H1 (cell line): Measurements from ENCODE around the gene ETV7. TPM values are rescaled to one million over a fixed set of nuclear protein-coding genes. Genes with fewer than 3 reads are reported as not detected.

Experiments used
- CHD2 ChIP-seq: IDR thresholded peaks from 2 replicates; pipeline ENCODE4 v1.6.1; 2012; ENCODE audit warnings: low read length, improper control_type of control experiment
- EP300 ChIP-seq, 2 experiments: IDR thresholded peaks; 1 replicate in 1 of 2; 2 replicates in 1 of 2; pipeline ENCODE4 v1.6.1; 2011 to 2012; ENCODE audit warnings: low read depth in 2 of 2, low read length in 2 of 2, mild to moderate bottlenecking in 2 of 2, borderline replicate concordance in 1 of 2, inconsistent platforms in 1 of 2, moderate library complexity in 1 of 2
- HDAC2 ChIP-seq, 2 experiments: fragments of 300-600 bp in 1 of 2; sonication (generic) in 1 of 2; IDR thresholded peaks; 2 replicates each; pipeline ENCODE4 v1.6.1; 2011 to 2012; ENCODE audit warnings: low read depth in 2 of 2, low read length in 2 of 2, mild to moderate bottlenecking in 2 of 2, moderate library complexity in 2 of 2, borderline replicate concordance in 1 of 2, inconsistent platforms in 1 of 2
- JUN ChIP-seq: IDR thresholded peaks from 2 replicates; pipeline ENCODE4 v1.6.1; 2011; ENCODE audit warnings: low read depth, mild to moderate bottlenecking, improper control_type of control experiment, low read length
- SIN3A ChIP-seq, 2 experiments: IDR thresholded peaks in 1 of 2; conservative IDR thresholded peaks in 1 of 2; 2 replicates each; pipeline ENCODE4 v1.6.1; 2011 to 2012; ENCODE audit warnings: low read length in 2 of 2, improper control_type of control experiment in 1 of 2, low read depth in 1 of 2, mild to moderate bottlenecking in 1 of 2
- polyA plus RNA-seq, 7 experiments: library from polyadenylated mRNA; depleted of rRNA in 3 of 7; stranded (reverse) in 5 of 7; unstranded in 2 of 7; fragments of >200 nt in 5 of 7; fragments of 200-250 nt in 2 of 7; gene quantifications; 1 replicate in 5 of 7; 2 replicates in 1 of 7; 4 replicates in 1 of 7; pipeline versions ENCODE4 v1.2.1 to v1.2.3, GENCODE V29; 2011 to 2013; ENCODE audit warnings: missing spikeins in 2 of 7, mixed read lengths in 2 of 7
- total RNA-seq: library from RNA; stranded (reverse); fragmentation: NEBNext Ultra II Directional; extraction: Animal tissue kit (Norgen Biotek cat#: 25700); gene quantifications from 2 replicates; pipeline ENCODE4 v1.2.1, GENCODE V29; 2021
- TF ChIP-seq, protein P1 (sequence below): fragments of 300-600 bp; sonication (generic); IDR thresholded peaks from 2 replicates; pipeline ENCODE4 v1.7.1; 2012; ENCODE audit warnings: low read length, moderate library complexity, mild to moderate bottlenecking, inconsistent platforms; ENCODE audit not compliant: insufficient replicate concordance
- TF ChIP-seq, protein P2 (sequence below): IDR thresholded peaks from 2 replicates; pipeline ENCODE4 v1.6.1; 2011; ENCODE audit warnings: low read length, improper control_type of control experiment
- TF ChIP-seq, protein P3 (sequence below): IDR thresholded peaks from 2 replicates; pipeline ENCODE4 v1.6.1; 2012; ENCODE audit warnings: low read length, inconsistent platforms

Gene ETV7
- total and polyA plus RNA-seq, 2 of the 8 experiments (the other 6 are each of a cell fraction or from before 2014, with no cell fraction given) = 0.54 to 2.4 TPM

DNA sequence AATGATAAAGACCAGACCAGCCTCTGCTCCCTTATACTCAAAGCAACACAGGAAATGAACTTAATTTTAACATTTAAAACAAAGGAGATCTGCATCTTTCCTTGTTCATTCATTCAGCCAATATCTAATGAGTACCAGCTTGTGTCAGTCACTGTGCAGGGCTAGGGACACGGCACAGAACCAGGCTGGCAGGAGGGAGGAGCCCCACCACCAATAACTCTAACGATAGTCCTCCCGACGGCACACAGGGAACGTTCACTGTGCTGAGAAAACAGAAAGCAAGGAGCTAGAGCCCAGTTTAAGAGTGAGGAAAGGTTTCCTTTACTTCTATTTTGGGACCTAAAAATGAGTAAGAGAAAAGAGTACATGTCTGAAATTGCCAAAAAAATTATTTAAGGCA, 9.9 kb downstream of the ETV7 start (continued):
- TF ChIP-seq, protein P1, sequence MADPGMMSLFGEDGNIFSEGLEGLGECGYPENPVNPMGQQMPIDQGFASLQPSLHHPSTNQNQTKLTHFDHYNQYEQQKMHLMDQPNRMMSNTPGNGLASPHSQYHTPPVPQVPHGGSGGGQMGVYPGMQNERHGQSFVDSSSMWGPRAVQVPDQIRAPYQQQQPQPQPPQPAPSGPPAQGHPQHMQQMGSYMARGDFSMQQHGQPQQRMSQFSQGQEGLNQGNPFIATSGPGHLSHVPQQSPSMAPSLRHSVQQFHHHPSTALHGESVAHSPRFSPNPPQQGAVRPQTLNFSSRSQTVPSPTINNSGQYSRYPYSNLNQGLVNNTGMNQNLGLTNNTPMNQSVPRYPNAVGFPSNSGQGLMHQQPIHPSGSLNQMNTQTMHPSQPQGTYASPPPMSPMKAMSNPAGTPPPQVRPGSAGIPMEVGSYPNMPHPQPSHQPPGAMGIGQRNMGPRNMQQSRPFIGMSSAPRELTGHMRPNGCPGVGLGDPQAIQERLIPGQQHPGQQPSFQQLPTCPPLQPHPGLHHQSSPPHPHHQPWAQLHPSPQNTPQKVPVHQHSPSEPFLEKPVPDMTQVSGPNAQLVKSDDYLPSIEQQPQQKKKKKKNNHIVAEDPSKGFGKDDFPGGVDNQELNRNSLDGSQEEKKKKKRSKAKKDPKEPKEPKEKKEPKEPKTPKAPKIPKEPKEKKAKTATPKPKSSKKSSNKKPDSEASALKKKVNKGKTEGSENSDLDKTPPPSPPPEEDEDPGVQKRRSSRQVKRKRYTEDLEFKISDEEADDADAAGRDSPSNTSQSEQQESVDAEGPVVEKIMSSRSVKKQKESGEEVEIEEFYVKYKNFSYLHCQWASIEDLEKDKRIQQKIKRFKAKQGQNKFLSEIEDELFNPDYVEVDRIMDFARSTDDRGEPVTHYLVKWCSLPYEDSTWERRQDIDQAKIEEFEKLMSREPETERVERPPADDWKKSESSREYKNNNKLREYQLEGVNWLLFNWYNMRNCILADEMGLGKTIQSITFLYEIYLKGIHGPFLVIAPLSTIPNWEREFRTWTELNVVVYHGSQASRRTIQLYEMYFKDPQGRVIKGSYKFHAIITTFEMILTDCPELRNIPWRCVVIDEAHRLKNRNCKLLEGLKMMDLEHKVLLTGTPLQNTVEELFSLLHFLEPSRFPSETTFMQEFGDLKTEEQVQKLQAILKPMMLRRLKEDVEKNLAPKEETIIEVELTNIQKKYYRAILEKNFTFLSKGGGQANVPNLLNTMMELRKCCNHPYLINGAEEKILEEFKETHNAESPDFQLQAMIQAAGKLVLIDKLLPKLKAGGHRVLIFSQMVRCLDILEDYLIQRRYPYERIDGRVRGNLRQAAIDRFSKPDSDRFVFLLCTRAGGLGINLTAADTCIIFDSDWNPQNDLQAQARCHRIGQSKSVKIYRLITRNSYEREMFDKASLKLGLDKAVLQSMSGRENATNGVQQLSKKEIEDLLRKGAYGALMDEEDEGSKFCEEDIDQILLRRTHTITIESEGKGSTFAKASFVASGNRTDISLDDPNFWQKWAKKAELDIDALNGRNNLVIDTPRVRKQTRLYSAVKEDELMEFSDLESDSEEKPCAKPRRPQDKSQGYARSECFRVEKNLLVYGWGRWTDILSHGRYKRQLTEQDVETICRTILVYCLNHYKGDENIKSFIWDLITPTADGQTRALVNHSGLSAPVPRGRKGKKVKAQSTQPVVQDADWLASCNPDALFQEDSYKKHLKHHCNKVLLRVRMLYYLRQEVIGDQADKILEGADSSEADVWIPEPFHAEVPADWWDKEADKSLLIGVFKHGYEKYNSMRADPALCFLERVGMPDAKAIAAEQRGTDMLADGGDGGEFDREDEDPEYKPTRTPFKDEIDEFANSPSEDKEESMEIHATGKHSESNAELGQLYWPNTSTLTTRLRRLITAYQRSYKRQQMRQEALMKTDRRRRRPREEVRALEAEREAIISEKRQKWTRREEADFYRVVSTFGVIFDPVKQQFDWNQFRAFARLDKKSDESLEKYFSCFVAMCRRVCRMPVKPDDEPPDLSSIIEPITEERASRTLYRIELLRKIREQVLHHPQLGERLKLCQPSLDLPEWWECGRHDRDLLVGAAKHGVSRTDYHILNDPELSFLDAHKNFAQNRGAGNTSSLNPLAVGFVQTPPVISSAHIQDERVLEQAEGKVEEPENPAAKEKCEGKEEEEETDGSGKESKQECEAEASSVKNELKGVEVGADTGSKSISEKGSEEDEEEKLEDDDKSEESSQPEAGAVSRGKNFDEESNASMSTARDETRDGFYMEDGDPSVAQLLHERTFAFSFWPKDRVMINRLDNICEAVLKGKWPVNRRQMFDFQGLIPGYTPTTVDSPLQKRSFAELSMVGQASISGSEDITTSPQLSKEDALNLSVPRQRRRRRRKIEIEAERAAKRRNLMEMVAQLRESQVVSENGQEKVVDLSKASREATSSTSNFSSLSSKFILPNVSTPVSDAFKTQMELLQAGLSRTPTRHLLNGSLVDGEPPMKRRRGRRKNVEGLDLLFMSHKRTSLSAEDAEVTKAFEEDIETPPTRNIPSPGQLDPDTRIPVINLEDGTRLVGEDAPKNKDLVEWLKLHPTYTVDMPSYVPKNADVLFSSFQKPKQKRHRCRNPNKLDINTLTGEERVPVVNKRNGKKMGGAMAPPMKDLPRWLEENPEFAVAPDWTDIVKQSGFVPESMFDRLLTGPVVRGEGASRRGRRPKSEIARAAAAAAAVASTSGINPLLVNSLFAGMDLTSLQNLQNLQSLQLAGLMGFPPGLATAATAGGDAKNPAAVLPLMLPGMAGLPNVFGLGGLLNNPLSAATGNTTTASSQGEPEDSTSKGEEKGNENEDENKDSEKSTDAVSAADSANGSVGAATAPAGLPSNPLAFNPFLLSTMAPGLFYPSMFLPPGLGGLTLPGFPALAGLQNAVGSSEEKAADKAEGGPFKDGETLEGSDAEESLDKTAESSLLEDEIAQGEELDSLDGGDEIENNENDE = no peak
- no peak for TF ChIP-seq HDAC2 (IDR thresholded peaks at IDR 0.05; ENCODE audit: borderline replicate concordance in 1 of 2, low read depth in 2 of 2, low read length in 2 of 2)
- TF ChIP-seq, protein P2, sequence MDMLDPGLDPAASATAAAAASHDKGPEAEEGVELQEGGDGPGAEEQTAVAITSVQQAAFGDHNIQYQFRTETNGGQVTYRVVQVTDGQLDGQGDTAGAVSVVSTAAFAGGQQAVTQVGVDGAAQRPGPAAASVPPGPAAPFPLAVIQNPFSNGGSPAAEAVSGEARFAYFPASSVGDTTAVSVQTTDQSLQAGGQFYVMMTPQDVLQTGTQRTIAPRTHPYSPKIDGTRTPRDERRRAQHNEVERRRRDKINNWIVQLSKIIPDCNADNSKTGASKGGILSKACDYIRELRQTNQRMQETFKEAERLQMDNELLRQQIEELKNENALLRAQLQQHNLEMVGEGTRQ = no peak
- TF ChIP-seq EP300 (IDR thresholded peaks at IDR 0.05; ENCODE audit: borderline replicate concordance in 1 of 2, low read depth in 2 of 2, low read length in 2 of 2) = no peak
- no peak for TF ChIP-seq JUN
- TF ChIP-seq, protein P3, sequence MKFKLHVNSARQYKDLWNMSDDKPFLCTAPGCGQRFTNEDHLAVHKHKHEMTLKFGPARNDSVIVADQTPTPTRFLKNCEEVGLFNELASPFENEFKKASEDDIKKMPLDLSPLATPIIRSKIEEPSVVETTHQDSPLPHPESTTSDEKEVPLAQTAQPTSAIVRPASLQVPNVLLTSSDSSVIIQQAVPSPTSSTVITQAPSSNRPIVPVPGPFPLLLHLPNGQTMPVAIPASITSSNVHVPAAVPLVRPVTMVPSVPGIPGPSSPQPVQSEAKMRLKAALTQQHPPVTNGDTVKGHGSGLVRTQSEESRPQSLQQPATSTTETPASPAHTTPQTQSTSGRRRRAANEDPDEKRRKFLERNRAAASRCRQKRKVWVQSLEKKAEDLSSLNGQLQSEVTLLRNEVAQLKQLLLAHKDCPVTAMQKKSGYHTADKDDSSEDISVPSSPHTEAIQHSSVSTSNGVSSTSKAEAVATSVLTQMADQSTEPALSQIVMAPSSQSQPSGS = no peak
- TF ChIP-seq CHD2 = no peak
- TF ChIP-seq SIN3A (conservative IDR thresholded peaks at IDR 0.05 in 1 of 2, IDR thresholded peaks at IDR 0.05 in 1 of 2; ENCODE audit: low read depth in 1 of 2, low read length in 2 of 2) = no peak
